Measurements from ENCODE around the gene PLXNA4. TPM values are rescaled to one million over a fixed set of nuclear protein-coding genes. Genes with fewer than 3 reads are reported as not detected.

PLXNA4 gene
- total RNA-seq, 1 donor from 2014 or later = 21.7 TPM

- peaks cover 10% of the 10 kb centered on the region for H3K4me1 Mint-ChIP-seq
- H3K36me3 Mint-ChIP-seq (ENCODE audit: low read depth) = no peaks in the 10 kb centered on the region
- DNase-seq (ENCODE audit: low read depth, low spot score) = no peak
- no peak overlapping the region for H3K4me3 Mint-ChIP-seq
- H3K27ac Mint-ChIP-seq (ENCODE audit: unreplicated experiment) = no peak overlapping the region
- no peaks in the 10 kb centered on the region for H3K27me3 Mint-ChIP-seq (ENCODE audit: low read depth)
- no peaks in the 10 kb centered on the region for H3K9me3 Mint-ChIP-seq
- no peak for TF ChIP-seq CTCF (conservative IDR thresholded peaks at IDR 0.05)
These were observed 440.4 kb downstream of the PLXNA4 start for GRCh38 chr7:132135746-132136385.

- no peaks in the 10 kb centered on the region for H3K27me3 Mint-ChIP-seq (ENCODE audit: low read depth)
- peaks cover 9% of the 10 kb centered on the region for H3K4me1 Mint-ChIP-seq
- peaks cover 4% of the 10 kb centered on the region for H3K36me3 Mint-ChIP-seq (ENCODE audit: low read depth)
- no peaks in the 10 kb centered on the region for H3K9me3 Mint-ChIP-seq
- no peak for TF ChIP-seq CTCF (conservative IDR thresholded peaks at IDR 0.05)
- H3K27ac Mint-ChIP-seq (ENCODE audit: unreplicated experiment) = no peak overlapping the region
- no peak for DNase-seq (ENCODE audit: low read depth, low spot score)
- H3K4me3 Mint-ChIP-seq = no peak overlapping the region
These were observed 441.3 kb downstream of the PLXNA4 start for GRCh38 chr7:132134814-132135445.

DNA sequence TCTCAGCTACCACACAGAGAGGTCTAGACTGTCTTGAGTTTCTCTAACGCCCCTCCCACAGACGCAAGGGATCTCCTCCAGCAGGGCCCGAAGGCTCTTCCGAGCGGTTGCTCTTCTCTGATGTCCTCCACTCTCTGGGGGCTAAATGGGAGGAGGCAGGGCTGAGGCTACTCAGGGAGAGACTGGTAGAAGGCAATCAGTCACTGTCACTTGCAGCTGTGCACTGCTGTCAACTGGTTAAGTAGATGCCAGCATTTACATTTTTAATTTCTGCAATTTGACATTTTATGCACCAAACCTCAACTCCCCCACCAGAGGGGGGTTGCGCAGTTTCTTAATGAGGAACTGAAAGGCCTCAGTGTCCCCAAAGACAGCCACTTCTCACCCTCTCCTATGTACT, 442.8 kb downstream of the PLXNA4 start:
- H3K4me1 Mint-ChIP-seq = peaks cover 1% of the 10 kb centered on the region
- H3K9me3 Mint-ChIP-seq = no peaks in the 10 kb centered on the region
- no peak for DNase-seq (ENCODE audit: low read depth, low spot score)
- peaks cover 12% of the 10 kb centered on the region for H3K36me3 Mint-ChIP-seq (ENCODE audit: low read depth)
- H3K27ac Mint-ChIP-seq (ENCODE audit: unreplicated experiment) = no peak overlapping the region
- no peak for TF ChIP-seq CTCF (conservative IDR thresholded peaks at IDR 0.05)
- no peak overlapping the region for H3K4me3 Mint-ChIP-seq
- no peaks in the 10 kb centered on the region for H3K27me3 Mint-ChIP-seq (ENCODE audit: low read depth)

DNA sequence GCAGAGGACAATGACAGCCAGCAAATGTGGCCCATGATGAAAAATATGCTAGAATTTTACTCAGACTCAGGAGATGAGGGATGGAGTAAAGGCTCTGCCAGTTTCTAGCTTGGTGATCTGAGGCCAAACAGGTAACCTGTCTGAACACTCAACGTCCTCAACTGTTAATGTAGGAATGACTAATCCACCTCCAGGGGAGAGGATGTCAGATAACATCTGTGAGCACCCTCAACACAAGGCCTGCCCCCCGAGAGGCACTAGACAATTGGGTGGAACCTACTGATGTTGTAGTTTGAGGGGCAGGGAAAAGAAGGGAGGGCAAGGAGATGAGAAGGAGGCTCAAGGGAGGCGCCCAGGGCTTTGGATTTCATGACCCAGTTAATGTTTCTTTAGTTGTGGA, 445.1 kb downstream of the PLXNA4 start:
- no peak overlapping the region for H3K27ac Mint-ChIP-seq (ENCODE audit: unreplicated experiment)
- H3K27me3 Mint-ChIP-seq (ENCODE audit: low read depth) = no peaks in the 10 kb centered on the region
- H3K9me3 Mint-ChIP-seq = no peaks in the 10 kb centered on the region
- H3K36me3 Mint-ChIP-seq (ENCODE audit: low read depth) = peaks cover 14% of the 10 kb centered on the region
- DNase-seq (ENCODE audit: low read depth, low spot score) = no peak
- no peak for TF ChIP-seq CTCF (conservative IDR thresholded peaks at IDR 0.05)
- H3K4me1 Mint-ChIP-seq = no peaks in the 10 kb centered on the region
- H3K4me3 Mint-ChIP-seq = no peak overlapping the region

DNA sequence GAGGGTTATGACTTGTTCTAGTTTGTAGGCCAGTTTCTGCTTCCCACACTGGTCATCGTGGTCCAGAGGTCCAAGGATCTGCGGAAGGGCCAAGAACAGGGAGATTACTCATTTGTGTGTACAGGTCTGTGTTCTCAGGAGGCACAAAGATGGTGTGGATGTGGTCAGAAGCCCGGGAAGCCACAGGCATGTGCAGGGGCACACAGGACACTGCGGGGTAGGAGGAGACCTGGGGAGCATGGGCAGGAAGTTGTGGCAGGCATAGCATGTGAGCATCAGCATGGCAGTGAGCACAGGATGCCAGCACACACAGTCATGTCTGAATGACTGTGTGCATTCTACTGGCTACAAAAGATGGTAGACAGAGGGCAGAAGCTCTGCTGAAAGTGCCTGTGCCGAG, 445.8 kb downstream of the PLXNA4 start:
- H3K4me1 Mint-ChIP-seq = no peaks in the 10 kb centered on the region
- no peak for TF ChIP-seq CTCF (conservative IDR thresholded peaks at IDR 0.05)
- no peak for DNase-seq (ENCODE audit: low read depth, low spot score)
- no peaks in the 10 kb centered on the region for H3K9me3 Mint-ChIP-seq
- peaks cover 14% of the 10 kb centered on the region for H3K36me3 Mint-ChIP-seq (ENCODE audit: low read depth)
- H3K4me3 Mint-ChIP-seq = no peak overlapping the region
- no peaks in the 10 kb centered on the region for H3K27me3 Mint-ChIP-seq (ENCODE audit: low read depth)
- H3K27ac Mint-ChIP-seq (ENCODE audit: unreplicated experiment) = no peak overlapping the region
